GM12864 (cell line): ENCODE measurements around the gene OPRL1.

ENCODE experiments used
- DNase-seq: peaks from one replicate; pipeline ENCODE4 v3.0.0-alpha.2; 2011; ENCODE audit warnings: low read depth
- H3K4me3 ChIP-seq: 2 replicates; pipeline ENCODE4 v1.5.1; 2011; ENCODE audit warnings: mild to moderate bottlenecking, low read depth, low read length, control low read depth
- CTCF ChIP-seq: IDR thresholded peaks from 2 replicates; pipeline ENCODE4 v1.5.1; 2011; ENCODE audit warnings: low read depth, mild to moderate bottlenecking, moderate library complexity, low read length, control low read depth, inconsistent platforms; ENCODE audit errors: missing control alignments

OPRL1 gene

DNA sequence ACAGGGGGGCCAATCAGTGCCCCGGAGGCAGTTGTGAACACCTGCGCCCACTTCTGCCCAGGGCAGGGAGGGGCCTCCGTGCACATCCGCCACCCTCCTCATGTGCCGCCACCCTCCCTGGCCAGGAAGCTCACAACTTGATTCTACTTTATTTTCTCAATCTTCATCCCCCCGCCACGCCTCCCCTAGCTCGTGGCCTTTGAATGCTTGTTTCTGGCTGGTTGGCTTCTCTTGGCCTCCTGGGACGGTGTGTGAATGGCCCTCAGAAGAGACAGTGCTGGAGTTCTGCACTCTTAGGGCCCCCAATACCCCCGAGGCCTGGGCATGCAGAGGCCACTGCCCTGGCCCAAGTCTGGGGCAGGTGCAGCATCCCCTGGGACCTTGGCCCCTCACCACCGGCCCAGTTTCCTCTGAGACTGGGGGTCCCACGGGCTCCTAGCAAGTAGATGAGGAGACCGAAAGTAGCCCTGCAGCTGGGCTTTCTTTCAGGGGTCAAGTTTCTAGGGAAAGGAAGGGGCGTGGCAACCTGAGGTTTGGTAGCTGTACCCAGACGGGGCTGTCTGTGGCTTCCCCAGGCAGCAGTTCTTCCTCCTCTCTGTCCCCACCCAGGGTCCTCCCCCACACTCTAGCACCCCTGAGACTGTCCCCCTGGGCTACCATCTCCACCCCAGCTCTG, 1.9 kb upstream of the OPRL1 start:
- no peak for DNase-seq
- H3K4me3 ChIP-seq = peak overlapping the region; percentile 92
- no peak for TF ChIP-seq CTCF

DNA sequence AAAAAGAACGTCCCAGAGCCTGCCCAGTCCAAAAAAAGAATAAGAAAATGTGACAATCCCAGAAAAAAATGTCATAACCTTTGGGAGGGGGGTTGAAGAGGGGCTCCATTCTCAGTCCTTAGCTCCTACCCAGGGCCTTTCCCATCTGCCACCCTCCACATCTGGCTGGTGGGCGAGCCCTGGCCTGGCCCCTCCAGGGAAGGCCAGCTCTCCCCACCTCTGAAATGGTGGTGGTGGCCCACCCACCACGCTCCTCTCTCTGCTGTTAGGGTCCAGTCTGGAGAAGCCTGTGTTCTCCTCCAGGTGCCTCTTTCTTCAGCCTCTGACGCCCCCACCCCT, 979 bp upstream of the OPRL1 start:
- TF ChIP-seq CTCF = no peak

DNA sequence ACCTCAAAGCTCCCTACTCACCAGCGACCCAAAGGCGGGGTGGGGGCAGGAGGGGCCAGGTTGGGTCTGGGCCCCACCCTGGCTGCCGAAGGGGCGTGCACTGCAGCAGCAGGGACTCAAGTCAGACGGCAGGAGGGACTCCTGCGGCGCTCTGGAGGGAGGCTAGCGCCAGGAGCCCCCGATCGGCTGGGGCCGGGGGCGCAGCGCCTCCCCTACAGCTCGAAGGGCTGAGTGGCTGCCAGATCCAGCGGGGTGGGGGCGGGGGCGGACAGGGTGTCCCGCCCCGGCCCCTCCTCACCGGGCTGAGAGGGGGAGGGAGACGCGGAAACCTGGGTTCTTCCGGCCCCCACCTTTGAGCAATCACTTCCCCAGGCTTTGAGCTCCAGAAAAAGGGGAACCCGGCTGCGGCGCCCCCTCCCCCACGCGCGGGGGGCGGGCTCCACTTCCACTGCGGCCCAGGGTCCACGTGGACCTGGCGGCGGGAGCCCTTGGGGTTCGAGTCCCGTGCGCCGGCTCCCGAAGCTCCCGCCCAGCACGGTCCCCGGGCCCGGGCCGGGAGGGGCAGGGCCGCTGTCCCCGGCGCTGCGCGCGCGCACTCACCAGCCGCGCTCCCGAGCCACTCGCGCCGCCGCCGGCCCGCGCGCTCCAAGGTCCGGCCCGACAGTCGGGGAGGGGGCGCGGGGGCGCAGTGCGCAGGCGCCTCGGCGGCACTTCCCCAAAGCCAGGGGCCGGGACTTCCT, 439 bp upstream of the OPRL1 start, which contains the start of gene RGS19:
Gene RGS19 (minus strand): TSS at position 246 of the 740 bp plus-strand sequence. CDS start 2,632 bp downstream, outside the sequence.
- peak within 1 kb of the TSS; percentile 92 for H3K4me3 ChIP-seq
- no peak for DNase-seq
- no peak for TF ChIP-seq CTCF

More for the DNA sequence above, 979 bp upstream of the OPRL1 start:
- H3K4me3 ChIP-seq = peak overlapping the region; percentile 92
- no peak for DNase-seq

GRCh38 chr20:64080813-64081623, 1.1 kb downstream of the OPRL1 start:
- no peak for DNase-seq
- TF ChIP-seq CTCF = no peak
- H3K4me3 ChIP-seq = no peak overlapping the region

GRCh38 chr20:64081624-64081964, 1.7 kb downstream of the OPRL1 start:
- TF ChIP-seq CTCF = no peak
- H3K4me3 ChIP-seq = no peak overlapping the region

GRCh38 chr20:64082126-64082731, 2.3 kb downstream of the OPRL1 start:
- no peak overlapping the region for H3K4me3 ChIP-seq
- no peak for DNase-seq
- no peak for TF ChIP-seq CTCF

More at GRCh38 chr20:64081624-64081964, 1.7 kb downstream of the OPRL1 start:
- DNase-seq = no peak
